Spleen (tissue), 11 donors: ENCODE measurements around the gene CERS1. TPM values are rescaled to one million over a fixed set of nuclear protein-coding genes. Genes with fewer than 3 reads are reported as not detected.

Experiments
- DNase-seq: peaks from one replicate; pipeline ENCODE4 v3.0.0-alpha.2; 2020
- H3K27ac ChIP-seq, 8 donors: fragments of 200-600 bp; sonication (generic) in 7 of 8; 1 replicate in 4 of 8; 2 replicates in 4 of 8; pipeline versions ENCODE4 v1.5.0 to v1.8.0; 2016 to 2021; ENCODE audit warnings: inconsistent platforms in 4 of 8, mild to moderate bottlenecking in 4 of 8, moderate library complexity in 1 of 8
- H3K27me3 ChIP-seq, 7 donors: fragments of 200-600 bp; sonication (generic) in 6 of 7; replicated peaks in 1 of 7; 1 replicate in 4 of 7; 2 replicates in 3 of 7; pipeline versions ENCODE4 v1.5.0 to v1.8.0; 2016 to 2021; ENCODE audit warnings: inconsistent platforms in 3 of 7, mild to moderate bottlenecking in 1 of 7
- H3K36me3 ChIP-seq, 6 donors: fragments of 200-600 bp; sonication (generic) in 5 of 6; 1 replicate in 4 of 6; 2 replicates in 2 of 6; pipeline versions ENCODE4 v1.5.0 to v1.8.0; 2016 to 2021; ENCODE audit warnings: inconsistent platforms in 2 of 6
- H3K4me1 ChIP-seq, 6 donors: fragments of 200-600 bp; sonication (generic) in 5 of 6; 1 replicate in 3 of 6; 2 replicates in 3 of 6; pipeline versions ENCODE4 v1.5.0 to v1.8.0; 2016 to 2021; ENCODE audit warnings: inconsistent platforms in 3 of 6
- H3K4me3 ChIP-seq, 8 donors: fragments of 200-600 bp; sonication (generic) in 7 of 8; 1 replicate in 4 of 8; 2 replicates in 4 of 8; pipeline versions ENCODE4 v1.5.0 to v1.8.0; 2016 to 2021; ENCODE audit warnings: inconsistent platforms in 4 of 8, mild to moderate bottlenecking in 4 of 8, moderate library complexity in 2 of 8
- H3K9me3 ChIP-seq, 8 donors: fragments of 200-600 bp; sonication (generic) in 7 of 8; 1 replicate in 4 of 8; 2 replicates in 4 of 8; pipeline versions ENCODE4 v1.5.0 to v1.8.0; 2016 to 2021; ENCODE audit warnings: inconsistent platforms in 4 of 8
- POLR2A ChIP-seq, 3 donors: fragments of 450-650 bp; IDR thresholded peaks; one replicate each; pipeline ENCODE4 v1.5.1; 2017; ENCODE audit warnings: antibody characterized with exemption in 3 of 3, mild to moderate bottlenecking in 1 of 3
- POLR2AphosphoS5 ChIP-seq, 3 donors: sonication (generic); formaldehyde crosslinking; IDR thresholded peaks; one replicate each; pipeline ENCODE4 v1.5.1; 2017; ENCODE audit warnings: antibody characterized with exemption in 3 of 3
- WGBS, 5 donors: extraction: QIAGEN DNeasy Blood & Tissue Kit in 3 of 5; methylation state at CpG; one replicate each; pipeline versions ENCODE4 v1.1.5 to v1.1.7; 2013 to 2018; 5-methylcytosine and 5-hydroxymethylcytosine counted together
- intact Hi-C: fragments of 100-400 bp; cut with DNase I; formaldehyde crosslinking; loops from one replicate; pipeline ENCODE4 v1.15.0; 2023; ENCODE audit warnings: low total_unique reads
- polyA plus RNA-seq, 3 donors: library from polyadenylated mRNA; stranded (reverse); fragments of 200-250 nt; gene quantifications; one replicate each; pipeline ENCODE4 v1.2.1, GENCODE V29; 2013
- total RNA-seq, 7 donors: library from RNA; depleted of rRNA in 3 of 7; stranded (reverse); fragments of >200 nt in 3 of 7; fragmentation: NEBNext Ultra II Directional in 4 of 7; extraction: Animal tissue kit (Norgen Biotek cat#: 25700) in 4 of 7; gene quantifications; one replicate each; pipeline versions ENCODE4 v1.1.0 to v1.2.1, GENCODE V29; 2016 to 2021
- TF ChIP-seq, protein P1 (sequence below), 11 experiments: fragments of 200-600 bp in 7 of 11; fragments of 450-650 bp in 4 of 11; sonication (generic) in 4 of 11; IDR thresholded peaks in 8 of 11; conservative IDR thresholded peaks in 3 of 11; 1 replicate in 7 of 11; 2 replicates in 4 of 11; pipeline versions ENCODE4 v1.4.0 to v1.8.0; 2016 to 2021; ENCODE audit warnings: antibody characterized with exemption in 11 of 11, inconsistent platforms in 4 of 11, mild to moderate bottlenecking in 1 of 11
- donor health status: healthy with polysubstance abuse.
- donor health status: DM: no; HTN: no; CAD: no; lungs with moderate emphysema.
- donor health status: DM: no; HTN: no; CAD: no.
- donor health status: Bipolar disorder and iron deficiency.
- donor health status: healthy.
- donor health status: DM: no; HTN: no; CAD: no.
- donor health status: DM: yes; HTN: yes; CAD: no.

The CERS1 gene
- total and polyA plus RNA-seq, 10 donors = 0.06 to 0.50 (median 0.39) TPM; not detected in 4

DNA sequence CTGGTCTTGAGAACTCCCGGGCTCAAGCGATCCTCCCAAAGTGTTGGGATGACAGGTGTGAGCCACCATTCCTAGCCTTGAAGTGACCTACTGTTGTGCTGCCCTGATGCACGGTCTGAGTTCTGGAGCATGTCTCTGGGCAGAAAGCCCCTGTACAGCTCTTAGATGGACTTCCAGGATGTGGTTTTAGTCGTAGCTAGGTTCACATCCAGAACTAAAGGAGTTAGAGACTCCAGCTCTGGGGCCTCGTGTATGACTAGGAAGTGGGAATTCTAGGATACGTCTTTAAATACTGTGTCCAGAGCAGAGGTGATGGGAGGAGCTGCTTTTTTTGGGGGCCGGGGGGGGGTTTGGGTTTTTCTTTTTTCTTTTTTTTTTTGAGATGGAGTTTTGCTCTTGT lies 52.0 kb downstream of the CERS1 start:
- 60 to 70% (median 69%) methylated on average over 7 of the region's 7 CpGs for WGBS, 5 donors

DNA sequence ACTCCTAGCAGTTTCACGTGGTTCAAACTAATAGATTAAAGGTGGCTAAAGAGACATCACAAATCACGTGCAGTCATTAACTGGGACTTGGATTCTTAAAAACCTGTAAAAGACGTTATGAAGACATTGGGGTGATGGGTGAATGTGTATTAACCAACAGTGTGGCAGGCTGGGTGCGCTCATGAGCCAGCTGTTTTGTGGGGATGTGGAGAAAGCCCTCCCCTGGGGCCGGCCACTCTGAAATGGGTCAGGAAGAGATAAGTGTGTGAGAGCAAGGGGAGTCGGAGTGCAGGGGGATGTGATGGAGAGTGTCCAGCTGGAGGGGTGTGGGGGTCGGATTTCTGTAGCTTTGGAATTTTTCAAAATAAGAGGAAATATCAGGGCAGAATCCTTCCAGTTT lies 53.8 kb downstream of the CERS1 start:
- Histone ChIP-seq H3K4me1 (peaks cover 64 to 100% (median 95%) of the 10 kb centered on the region in 6 donors), H3K9me3 (no peaks in the 10 kb centered on the region), H3K27ac (no peak overlapping the region), H3K4me3 (no peak overlapping the region), H3K27me3 (no peaks in the 10 kb centered on the region), H3K36me3 (peaks cover 0 to 61% (median 6%) of the 10 kb centered on the region in 6 donors)
- no peak for DNase-seq
- WGBS, 5 donors = 47 to 62% (median 54%) methylated on average over 7 of the region's 7 CpGs
- intact Hi-C loops = loop anchor here (10.0 kb wide), 1 partner anchor 377 kb away; no protein-coding TSS in a partner anchor
- no peak for TF ChIP-seq POLR2AphosphoS5 (IDR thresholded peaks at IDR 0.05)
- TF ChIP-seq, protein P1, sequence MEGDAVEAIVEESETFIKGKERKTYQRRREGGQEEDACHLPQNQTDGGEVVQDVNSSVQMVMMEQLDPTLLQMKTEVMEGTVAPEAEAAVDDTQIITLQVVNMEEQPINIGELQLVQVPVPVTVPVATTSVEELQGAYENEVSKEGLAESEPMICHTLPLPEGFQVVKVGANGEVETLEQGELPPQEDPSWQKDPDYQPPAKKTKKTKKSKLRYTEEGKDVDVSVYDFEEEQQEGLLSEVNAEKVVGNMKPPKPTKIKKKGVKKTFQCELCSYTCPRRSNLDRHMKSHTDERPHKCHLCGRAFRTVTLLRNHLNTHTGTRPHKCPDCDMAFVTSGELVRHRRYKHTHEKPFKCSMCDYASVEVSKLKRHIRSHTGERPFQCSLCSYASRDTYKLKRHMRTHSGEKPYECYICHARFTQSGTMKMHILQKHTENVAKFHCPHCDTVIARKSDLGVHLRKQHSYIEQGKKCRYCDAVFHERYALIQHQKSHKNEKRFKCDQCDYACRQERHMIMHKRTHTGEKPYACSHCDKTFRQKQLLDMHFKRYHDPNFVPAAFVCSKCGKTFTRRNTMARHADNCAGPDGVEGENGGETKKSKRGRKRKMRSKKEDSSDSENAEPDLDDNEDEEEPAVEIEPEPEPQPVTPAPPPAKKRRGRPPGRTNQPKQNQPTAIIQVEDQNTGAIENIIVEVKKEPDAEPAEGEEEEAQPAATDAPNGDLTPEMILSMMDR (IDR thresholded peaks at IDR 0.05 in 8 of 11, conservative IDR thresholded peaks at IDR 0.05 in 3 of 11) = no peak
- no peak for TF ChIP-seq POLR2A (IDR thresholded peaks at IDR 0.05)

More for the DNA sequence above, 52.0 kb downstream of the CERS1 start:
- Histone ChIP-seq H3K27me3 (no peaks in the 10 kb centered on the region), H3K9me3 (no peaks in the 10 kb centered on the region), H3K36me3 (peaks cover 0 to 55% (median 12%) of the 10 kb centered on the region in 6 donors), H3K4me3 (no peak overlapping the region), H3K4me1 (peaks cover 68 to 100% (median 96%) of the 10 kb centered on the region in 6 donors), H3K27ac (no peak overlapping the region)
- TF ChIP-seq, protein P1 (IDR thresholded peaks at IDR 0.05 in 8 of 11, conservative IDR thresholded peaks at IDR 0.05 in 3 of 11) = no peak
- no peak for TF ChIP-seq POLR2AphosphoS5 (IDR thresholded peaks at IDR 0.05)
- TF ChIP-seq POLR2A (IDR thresholded peaks at IDR 0.05) = no peak
- DNase-seq = no peak
- intact Hi-C loops = loop anchor here (10.0 kb wide), 1 partner anchor 379 kb away; no protein-coding TSS in a partner anchor

DNA sequence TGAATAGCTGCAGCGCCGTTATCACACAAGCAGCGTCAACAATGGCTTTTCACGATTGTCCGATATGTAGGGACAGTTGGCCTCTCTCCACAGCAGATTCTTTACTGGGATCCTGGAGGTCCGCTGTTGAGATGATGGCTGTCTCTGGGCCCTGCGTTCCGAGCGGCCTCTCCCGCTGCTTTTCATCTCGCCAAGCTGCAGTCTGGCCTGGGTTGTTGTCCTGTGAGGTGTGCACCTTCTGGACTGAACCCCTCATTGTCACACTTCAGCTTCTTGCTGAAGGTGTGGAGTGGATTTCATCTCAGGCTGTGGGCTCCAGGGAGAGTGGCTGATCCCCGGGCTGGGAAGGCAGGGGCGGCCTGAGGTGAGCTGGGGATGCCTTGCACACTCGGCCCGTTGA lies 54.6 kb downstream of the CERS1 start:
- no peak for DNase-seq
- no peak for TF ChIP-seq POLR2A (IDR thresholded peaks at IDR 0.05)
- TF ChIP-seq POLR2AphosphoS5 (IDR thresholded peaks at IDR 0.05) = peak in 1 of 3 donors; percentile 20
- TF ChIP-seq, protein P1 (IDR thresholded peaks at IDR 0.05 in 8 of 11, conservative IDR thresholded peaks at IDR 0.05 in 3 of 11) = no peak
- H3K36me3 ChIP-seq = peaks cover 0 to 64% (median 6%) of the 10 kb centered on the region in 6 donors
- no peaks in the 10 kb centered on the region for H3K27me3 ChIP-seq
- H3K27ac ChIP-seq = no peak overlapping the region
- no peak overlapping the region for H3K4me3 ChIP-seq
- intact Hi-C loops = loop anchor here (10.0 kb wide), 1 partner anchor 377 kb away; no protein-coding TSS in a partner anchor
- H3K9me3 ChIP-seq = no peaks in the 10 kb centered on the region
- peaks cover 61 to 100% (median 96%) of the 10 kb centered on the region in 6 donors for H3K4me1 ChIP-seq
- WGBS, 5 donors = 87 to 89% (median 88%) methylated on average over 11 to 15 of the region's 15 CpGs
